C1 segment of cervical spinal cord (tissue), 14 donors: ENCODE results near the gene SCYL1.
"Not testable (repeated sequence)": the region's sequence is repeated elsewhere in the genome, so short reads cannot be mapped to it uniquely, and the experiment has no call there.

Experiments
- DNase-seq, 14 donors: peaks; one replicate each; lab custom pipeline; 2025; lab: John Stamatoyannopoulos, UW

Gene SCYL1

DNA sequence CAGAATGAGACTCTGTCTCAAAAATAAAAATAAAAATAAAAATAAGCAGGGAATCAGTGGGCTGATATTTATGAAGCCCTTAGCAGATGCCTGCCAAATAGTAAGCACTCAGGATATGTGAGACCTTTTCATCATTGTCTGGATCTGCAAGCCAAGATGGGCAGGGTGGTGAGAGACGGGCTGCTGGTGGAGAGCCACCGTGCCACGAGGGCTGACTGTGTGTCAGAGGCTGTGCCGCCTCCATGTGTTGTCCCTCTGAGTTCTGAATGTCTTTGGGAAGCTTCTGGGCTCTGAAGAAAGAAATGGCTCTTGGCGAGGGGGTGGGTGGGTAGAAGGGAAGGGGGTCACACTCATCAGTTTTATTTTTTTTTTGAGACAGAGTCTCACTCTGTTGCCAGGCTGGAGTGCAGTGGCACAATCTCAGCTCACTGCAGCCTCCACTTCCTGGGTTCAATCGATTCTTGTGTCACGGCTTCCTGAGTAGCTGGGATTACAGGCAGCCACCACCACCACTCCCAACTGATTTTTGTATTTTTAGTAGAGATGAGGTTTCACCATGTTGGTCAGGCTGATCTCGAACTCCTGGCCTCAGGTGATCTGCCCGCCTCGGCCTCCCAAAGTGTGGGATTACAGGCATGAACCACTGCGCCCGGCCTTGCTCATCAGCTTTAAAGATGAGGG is 40.1 kb downstream of the SCYL1 start:
- not testable (repeated sequence) for DNase-seq

GRCh38 chr11:65565624-65566453 is 41.0 kb downstream of the SCYL1 start:
- no peak for DNase-seq

DNA sequence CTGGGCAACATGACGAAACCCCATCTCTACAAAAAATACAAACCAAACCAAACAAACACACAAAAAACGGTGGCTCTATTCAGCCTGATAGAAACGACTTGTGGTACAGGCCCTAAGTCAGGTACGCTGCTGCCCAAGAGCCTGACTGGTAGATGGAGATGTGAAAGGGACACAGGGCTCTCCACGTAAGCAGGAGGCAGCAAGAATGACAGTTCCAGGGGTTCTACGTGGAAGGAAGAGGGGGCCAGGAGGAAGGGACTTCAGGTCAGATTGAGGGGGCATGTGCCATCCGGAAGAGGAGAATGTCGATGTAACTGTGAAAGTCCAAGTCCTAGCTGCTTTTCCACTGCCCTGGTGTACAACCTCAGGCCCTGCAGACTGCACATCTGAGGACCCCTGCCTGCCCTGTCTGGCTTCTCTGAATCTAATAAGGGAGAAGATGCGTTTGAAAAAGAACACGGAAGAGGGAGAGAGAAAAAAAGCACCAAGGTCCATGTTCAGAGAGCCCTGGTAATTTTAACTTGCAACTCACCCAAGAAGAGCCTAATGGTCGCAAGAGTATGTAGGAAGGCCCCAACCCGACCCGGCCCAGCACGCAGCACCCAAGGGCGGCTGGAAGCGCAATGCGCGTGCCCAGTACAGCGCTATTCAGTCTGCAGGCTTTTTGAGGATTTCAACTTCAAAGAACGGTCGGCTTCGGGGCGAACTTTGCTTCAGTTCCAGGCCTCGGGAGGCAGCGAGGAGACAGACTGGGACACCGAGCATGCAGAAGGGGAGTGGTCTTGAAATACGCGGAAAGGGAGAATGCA is 44.5 kb downstream of the SCYL1 start:
- DNase-seq: peak in 1 of 14 donors; percentile 78

- DNase-seq: peak; percentile 94 to 100 (median 98)
Observed at GRCh38 chr11:65569973-65570918, 45.4 kb downstream of the SCYL1 start, which contains the start of gene ZNRD2. ZNRD2 (plus strand) TSS chr11:65570477; CDS start chr11:65570492, 15 bp downstream.

- no peak for DNase-seq
Observed at GRCh38 chr11:65571420-65571819, 46.5 kb downstream of the SCYL1 start.

DNA sequence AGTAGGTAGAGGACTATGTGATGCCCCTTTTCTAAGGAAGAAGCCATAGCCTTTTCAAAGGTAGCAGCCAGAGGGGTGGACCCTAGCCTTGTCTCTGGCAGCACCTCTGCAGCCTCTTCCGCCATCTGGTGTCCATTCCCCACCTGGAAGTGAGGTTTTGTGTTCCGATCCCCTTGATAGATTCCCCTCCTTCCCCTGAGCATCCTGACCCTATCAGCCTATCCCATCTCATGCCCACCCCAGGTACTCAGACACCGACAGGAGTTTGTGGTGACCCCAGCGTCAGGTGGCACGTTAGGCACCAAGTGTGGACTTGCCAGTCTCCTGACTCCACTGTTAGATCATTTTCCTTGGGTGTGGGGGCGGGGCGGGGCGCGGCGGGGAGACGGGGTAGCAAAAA is 47.1 kb downstream of the SCYL1 start:
- no peak for DNase-seq

DNA sequence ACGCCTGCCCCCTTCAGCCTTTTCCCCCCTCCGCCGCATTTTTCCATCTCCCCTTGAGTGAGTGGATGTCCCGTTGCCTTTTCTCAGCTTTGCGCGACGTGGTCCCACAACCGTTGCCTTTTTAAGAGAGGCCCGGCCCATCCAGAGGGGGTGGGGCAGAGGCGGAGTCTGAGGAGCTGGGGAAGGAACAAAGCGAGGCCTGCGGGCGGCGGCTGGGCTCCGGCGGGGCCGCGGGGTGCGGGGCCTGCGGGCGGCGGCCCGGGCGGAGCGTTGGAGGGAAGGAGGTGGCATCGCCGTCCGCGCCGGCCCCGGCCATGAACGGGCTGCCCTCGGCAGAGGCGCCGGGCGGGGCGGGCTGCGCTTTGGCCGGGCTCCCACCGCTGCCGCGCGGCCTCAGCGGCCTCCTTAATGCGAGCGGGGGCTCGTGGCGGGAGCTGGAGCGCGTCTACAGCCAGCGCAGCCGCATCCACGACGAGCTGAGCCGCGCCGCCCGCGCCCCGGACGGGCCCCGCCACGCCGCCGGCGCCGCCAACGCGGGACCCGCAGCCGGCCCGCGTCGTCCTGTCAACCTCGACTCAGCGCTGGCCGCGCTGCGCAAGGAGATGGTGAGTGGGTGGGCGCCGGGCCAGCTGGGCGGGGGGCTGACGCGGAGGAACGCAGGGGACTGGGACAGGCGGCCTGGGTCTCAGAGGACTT is 47.6 kb downstream of the SCYL1 start, which contains the start of gene FAM89B:
TSS of gene FAM89B (plus strand) at position 183 of the 696 bp plus-strand sequence. CDS start at position 315, 132 bp downstream.
- peak in 12 of 14 donors; percentile 48 to 88 (median 74) for DNase-seq

DNA sequence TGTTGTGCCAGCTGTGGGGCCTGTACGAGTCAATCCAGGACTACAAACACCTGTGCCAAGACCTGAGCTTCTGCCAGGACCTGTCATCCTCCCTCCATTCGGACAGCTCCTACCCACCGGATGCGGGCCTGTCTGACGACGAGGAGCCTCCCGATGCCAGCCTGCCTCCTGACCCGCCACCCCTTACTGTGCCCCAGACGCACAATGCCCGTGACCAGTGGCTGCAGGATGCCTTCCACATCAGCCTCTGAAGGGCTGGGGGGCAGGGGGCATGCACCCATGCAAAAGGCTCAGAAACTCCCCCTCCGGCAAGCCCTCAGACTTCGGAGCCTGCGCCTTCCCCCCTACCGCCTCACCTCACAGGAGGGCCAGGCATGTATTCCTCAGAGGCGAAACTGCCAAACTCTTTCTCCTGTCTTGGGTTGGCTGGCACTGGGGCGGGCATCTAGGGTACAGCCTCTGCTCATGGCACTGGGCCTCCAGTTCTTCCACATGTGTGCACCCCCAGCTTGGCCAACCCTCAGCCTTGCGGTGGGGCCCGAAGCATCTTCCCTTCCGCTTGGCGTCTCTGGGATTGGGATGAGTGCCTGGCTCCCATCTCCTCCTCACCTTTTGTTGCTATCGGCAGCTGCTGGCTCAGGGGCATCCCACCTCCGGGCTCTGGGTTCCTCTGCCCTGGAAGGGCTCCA is 48.7 kb downstream of the SCYL1 start:
- peak in 1 of 14 donors; percentile 47 for DNase-seq

DNA sequence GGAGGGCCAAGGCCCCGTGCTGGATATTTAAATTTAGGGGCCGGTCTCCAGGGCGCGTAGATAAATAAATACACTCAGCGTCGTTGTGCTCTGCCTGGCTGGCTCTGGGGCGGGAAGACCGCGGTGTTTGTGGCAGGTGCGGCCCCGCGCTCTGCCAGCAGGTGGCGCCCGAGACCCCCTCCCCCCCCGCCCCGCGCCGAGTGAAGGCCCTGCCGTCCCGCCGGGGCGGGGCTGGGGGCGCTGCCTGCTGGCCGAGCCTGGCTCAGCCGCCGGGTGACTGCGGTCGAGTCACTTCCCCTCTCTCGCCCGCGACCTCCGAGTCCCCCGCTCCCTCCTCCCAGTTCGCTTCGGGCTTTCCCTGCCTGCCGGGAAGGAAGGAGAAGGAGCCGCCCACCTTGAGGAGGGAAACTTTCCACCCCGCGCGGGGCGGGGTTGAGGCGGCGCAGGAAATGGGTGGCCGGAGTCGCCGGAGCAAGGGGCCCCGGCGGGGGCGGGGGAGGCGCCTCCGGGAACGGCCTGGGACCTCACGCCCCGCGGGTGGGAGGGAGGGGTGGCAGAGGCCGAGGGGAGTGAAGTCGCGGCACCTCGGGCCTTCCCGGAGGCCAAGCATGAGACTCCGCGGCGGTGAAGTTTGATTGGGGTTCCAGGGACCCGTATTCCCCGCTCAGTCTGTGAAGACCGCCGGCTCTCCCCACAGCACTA is 49.4 kb downstream of the SCYL1 start:
- peak in 12 of 14 donors; percentile 47 to 87 (median 64) for DNase-seq

GRCh38 chr11:65574811-65575567 is 50.1 kb downstream of the SCYL1 start:
- peak in 2 of 14 donors; percentile 23 to 82 for DNase-seq

- peak in 3 of 14 donors; percentile 15 to 41 (median 40) for DNase-seq
Observed at GRCh38 chr11:65575568-65576231, 50.8 kb downstream of the SCYL1 start, which contains the start of gene EHBP1L1. EHBP1L1 (plus strand) TSS chr11:65576053; CDS start chr11:65576303, 250 bp downstream.

DNA sequence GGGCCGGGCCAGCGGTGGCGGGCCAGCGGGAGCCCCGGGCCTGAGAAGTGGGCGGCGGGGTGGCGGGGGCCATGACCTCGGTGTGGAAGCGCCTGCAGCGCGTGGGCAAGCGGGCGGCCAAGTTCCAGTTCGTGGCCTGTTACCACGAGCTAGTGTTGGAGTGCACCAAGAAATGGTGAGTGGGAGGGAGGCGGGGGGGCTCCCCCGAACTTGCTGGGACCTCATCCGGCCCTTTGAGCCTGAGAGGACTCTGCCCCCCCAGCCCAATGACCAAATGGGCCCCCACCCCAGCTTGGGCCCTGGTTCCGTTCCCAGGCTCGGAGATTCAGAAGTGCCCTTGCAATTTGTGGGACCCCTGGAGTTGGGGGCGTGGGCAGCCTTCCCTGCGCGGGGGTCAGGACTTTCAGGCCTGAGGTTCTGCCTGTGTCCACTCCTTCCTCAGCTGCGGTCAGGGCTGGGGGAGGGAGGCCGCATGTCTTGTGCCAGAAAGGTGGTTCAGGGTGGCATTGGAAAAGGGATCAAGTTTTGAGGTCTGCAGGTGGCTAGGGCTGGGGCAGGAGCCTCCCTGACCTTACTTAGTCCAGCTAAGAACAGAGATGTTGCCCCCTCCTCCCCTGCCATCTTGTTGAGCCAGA is 51.5 kb downstream of the SCYL1 start:
- DNase-seq: no peak

DNA sequence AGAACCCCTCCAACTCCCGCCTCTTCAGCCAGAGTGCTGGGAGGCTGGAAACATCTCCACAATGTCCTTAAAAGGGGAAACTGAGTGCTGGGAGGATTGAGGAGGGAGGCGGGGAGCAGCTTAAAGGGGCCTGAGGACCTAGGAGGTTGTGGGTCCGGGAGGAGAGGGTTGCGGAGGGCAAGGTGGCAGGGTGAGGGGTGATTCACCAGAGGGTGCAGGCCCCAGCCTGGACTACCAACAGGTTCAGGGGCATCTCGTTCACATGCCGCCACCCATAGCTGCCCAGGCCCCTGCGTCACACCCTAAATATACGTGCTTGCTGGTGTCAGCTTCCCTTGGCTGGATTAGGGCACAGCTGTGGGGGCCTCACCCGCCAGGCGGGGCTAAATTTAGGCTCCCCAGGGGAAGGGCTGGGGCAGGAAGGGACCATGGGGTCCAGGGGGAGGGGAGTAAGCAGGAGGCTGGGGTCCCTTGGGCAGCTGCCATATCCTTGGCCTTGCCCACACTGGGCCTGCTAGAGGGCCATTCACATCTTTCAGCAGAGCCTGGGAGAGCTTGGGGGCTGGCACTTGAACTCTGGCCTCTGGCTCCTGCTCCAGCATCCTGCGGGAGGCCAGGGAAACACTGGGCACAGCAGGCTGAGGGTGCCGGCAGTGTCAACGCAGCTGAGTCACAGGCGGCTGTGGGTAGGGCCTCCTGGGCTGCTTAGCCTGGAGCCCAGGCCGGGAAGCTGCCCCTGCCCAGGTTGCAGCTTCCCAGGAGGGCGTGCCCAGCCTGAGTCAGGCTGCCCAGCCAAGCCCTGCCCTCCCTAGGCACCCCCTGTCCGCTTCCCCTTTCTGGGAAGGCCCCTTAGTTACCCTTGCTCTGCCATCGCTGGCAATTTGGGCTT is 52.2 kb downstream of the SCYL1 start:
- peak in 6 of 14 donors; percentile 18 to 69 (median 34) for DNase-seq

GRCh38 chr11:65577756-65578109 is 52.9 kb downstream of the SCYL1 start:
- peak in 1 of 14 donors; percentile 69 for DNase-seq

DNA sequence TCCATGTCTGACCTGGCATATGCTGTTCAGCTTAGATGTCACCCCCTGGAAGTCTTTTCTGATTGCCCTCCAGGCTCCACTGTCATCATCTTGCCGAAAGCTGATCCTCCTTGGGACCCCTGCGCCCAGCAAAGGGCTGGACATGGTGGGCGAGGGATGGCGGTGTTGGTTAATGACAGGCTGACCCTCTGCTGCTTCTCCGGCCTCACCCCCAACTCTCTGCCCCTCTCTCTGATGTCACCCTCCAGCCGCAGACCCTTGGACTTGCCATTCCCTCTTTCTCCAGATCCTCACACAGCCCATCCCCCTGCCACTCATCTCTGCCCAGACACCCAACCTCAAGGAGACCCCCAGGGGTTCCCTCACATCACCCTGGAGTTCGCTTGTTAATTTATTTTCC is 53.3 kb downstream of the SCYL1 start:
- no peak for DNase-seq

- DNase-seq: no peak
Observed at GRCh38 chr11:65578667-65579066, 53.8 kb downstream of the SCYL1 start.
